Astrocyte (in vitro differentiated cells and primary cell): Measurements from ENCODE around the gene ZDHHC22. TPM values are rescaled to one million over a fixed set of nuclear protein-coding genes. Genes with fewer than 3 reads are reported as not detected.

Experiments used
- DNase-seq: peaks from one replicate; pipeline ENCODE4 v3.0.0-alpha.2; 2010; ENCODE audit warnings: low read depth
- FAIRE-seq: peaks from 2 replicates; lab custom pipeline; 2011; peaks lifted over from hg19 to GRCh38; lab: Jason Lieb, UNC
- H2AFZ ChIP-seq: 2 replicates; pipeline ENCODE4 v1.6.0; 2012; ENCODE audit warnings: low read depth, low read length, inconsistent platforms
- H3K27ac ChIP-seq: 2 replicates; pipeline ENCODE4 v1.5.1; 2011; ENCODE audit warnings: low read depth, low read length, inconsistent platforms
- H3K27me3 ChIP-seq: 2 replicates; pipeline ENCODE4 v1.6.0; 2011; ENCODE audit warnings: low read length, inconsistent platforms; ENCODE audit not compliant: insufficient read depth
- H3K36me3 ChIP-seq: 2 replicates; pipeline ENCODE4 v1.5.1; 2011; ENCODE audit warnings: low read length, inconsistent platforms; ENCODE audit not compliant: insufficient read depth
- H3K4me1 ChIP-seq: 2 replicates; pipeline ENCODE4 v1.5.1; 2011; ENCODE audit warnings: low read length, inconsistent platforms; ENCODE audit not compliant: insufficient read depth
- H3K4me2 ChIP-seq: 2 replicates; pipeline ENCODE4 v1.6.0; 2012; ENCODE audit warnings: low read length, inconsistent platforms
- H3K4me3 ChIP-seq: 2 replicates; pipeline ENCODE4 v1.5.1; 2011; ENCODE audit warnings: low read depth, mild to moderate bottlenecking, low read length, inconsistent platforms; ENCODE audit not compliant: insufficient read depth
- H3K79me2 ChIP-seq: 2 replicates; pipeline ENCODE4 v1.6.0; 2012; ENCODE audit warnings: mild to moderate bottlenecking, low read length, inconsistent platforms; ENCODE audit not compliant: insufficient read depth
- H3K9ac ChIP-seq: 2 replicates; pipeline ENCODE4 v1.6.0; 2012; ENCODE audit warnings: mild to moderate bottlenecking, low read length, inconsistent platforms
- H3K9me3 ChIP-seq: 2 replicates; pipeline ENCODE4 v1.5.1; 2012; ENCODE audit warnings: low read depth, mild to moderate bottlenecking, low read length, inconsistent platforms; ENCODE audit not compliant: insufficient read depth
- H4K20me1 ChIP-seq: 2 replicates; pipeline ENCODE4 v1.6.0; 2012; ENCODE audit warnings: low read length, inconsistent platforms; ENCODE audit not compliant: insufficient read depth
- H3K27ac Mint-ChIP-seq: one replicate; pipeline ENCODE4 v1.8.0; 2021; ENCODE audit warnings: mild to moderate bottlenecking, mixed read lengths; ENCODE audit not compliant: unreplicated experiment
- H3K27me3 Mint-ChIP-seq: one replicate; pipeline ENCODE4 v1.8.0; 2021; ENCODE audit warnings: low read depth, mixed read lengths; ENCODE audit not compliant: unreplicated experiment
- H3K36me3 Mint-ChIP-seq: one replicate; pipeline ENCODE4 v1.8.0; 2021; ENCODE audit warnings: low read depth, mixed read lengths; ENCODE audit not compliant: unreplicated experiment
- H3K4me1 Mint-ChIP-seq: one replicate; pipeline ENCODE4 v1.8.0; 2021; ENCODE audit warnings: low read depth, mixed read lengths; ENCODE audit not compliant: unreplicated experiment
- H3K4me3 Mint-ChIP-seq: one replicate; pipeline ENCODE4 v1.8.0; 2021; ENCODE audit warnings: mild to moderate bottlenecking, moderate library complexity, mixed read lengths; ENCODE audit not compliant: unreplicated experiment
- H3K9me3 Mint-ChIP-seq: one replicate; pipeline ENCODE4 v1.8.0; 2021; ENCODE audit warnings: mild to moderate bottlenecking, mixed read lengths; ENCODE audit not compliant: unreplicated experiment
- EZH2 ChIP-seq: IDR thresholded peaks from 2 replicates; pipeline ENCODE4 v1.6.1; 2012; ENCODE audit warnings: mild to moderate bottlenecking, low read length, inconsistent platforms; ENCODE audit not compliant: insufficient read depth
- total RNA-seq: library from RNA; stranded (reverse); gene quantifications from 2 replicates; pipeline ENCODE4 v1.2.1, GENCODE V29; 2021
- TF ChIP-seq, protein P1 (sequence below): IDR thresholded peaks from 2 replicates; pipeline ENCODE4 v1.5.1; 2011; ENCODE audit warnings: low read depth, mild to moderate bottlenecking, inconsistent platforms, low read length, moderate library complexity; ENCODE audit not compliant: insufficient read depth

ZDHHC22 gene
- total RNA-seq, 1 donor from 2014 or later, result 0.52 TPM

DNA sequence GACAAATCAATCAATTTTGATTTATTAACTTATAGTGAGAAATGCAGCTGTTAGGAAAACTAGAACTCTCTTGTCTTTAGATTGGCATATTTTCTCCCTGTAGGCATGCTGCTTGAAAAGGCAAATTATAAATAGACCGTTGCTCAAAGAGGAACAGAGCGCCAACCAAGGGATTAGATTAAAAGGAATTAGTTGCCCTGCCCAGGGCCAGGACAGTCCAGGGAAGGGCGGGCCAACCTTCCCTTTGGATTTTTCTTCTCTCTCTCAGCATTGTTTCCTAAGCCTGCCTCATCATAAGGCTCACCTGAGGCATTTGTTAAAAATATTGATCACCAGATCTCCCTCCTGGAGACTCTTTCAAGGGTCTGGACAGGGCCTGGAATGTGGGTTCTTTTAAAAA is 34.9 kb downstream of the ZDHHC22 start:
- Histone ChIP-seq H3K9me3 (no peaks in the 10 kb centered on the region), H3K9ac (no peak overlapping the region), H3K4me3 (no peak overlapping the region), H3K27ac (no peak overlapping the region), H3K27me3 (no peaks in the 10 kb centered on the region), H4K20me1 (peaks cover 14% of the 10 kb centered on the region), H3K4me1 (peaks cover 4% of the 10 kb centered on the region), H3K79me2 (peaks cover 22% of the 10 kb centered on the region), H3K4me2 (no peak overlapping the region), H2AFZ (no peak overlapping the region), H3K36me3 (peaks cover 7% of the 10 kb centered on the region)
- Mint-ChIP-seq H3K36me3 (peaks cover 1% of the 10 kb centered on the region), H3K27me3 (no peaks in the 10 kb centered on the region), H3K9me3 (no peaks in the 10 kb centered on the region), H3K27ac (no peak overlapping the region), H3K4me1 (peaks cover 27% of the 10 kb centered on the region), H3K4me3 (no peak overlapping the region)
- TF ChIP-seq EZH2, result no peak
- TF ChIP-seq, protein P1, sequence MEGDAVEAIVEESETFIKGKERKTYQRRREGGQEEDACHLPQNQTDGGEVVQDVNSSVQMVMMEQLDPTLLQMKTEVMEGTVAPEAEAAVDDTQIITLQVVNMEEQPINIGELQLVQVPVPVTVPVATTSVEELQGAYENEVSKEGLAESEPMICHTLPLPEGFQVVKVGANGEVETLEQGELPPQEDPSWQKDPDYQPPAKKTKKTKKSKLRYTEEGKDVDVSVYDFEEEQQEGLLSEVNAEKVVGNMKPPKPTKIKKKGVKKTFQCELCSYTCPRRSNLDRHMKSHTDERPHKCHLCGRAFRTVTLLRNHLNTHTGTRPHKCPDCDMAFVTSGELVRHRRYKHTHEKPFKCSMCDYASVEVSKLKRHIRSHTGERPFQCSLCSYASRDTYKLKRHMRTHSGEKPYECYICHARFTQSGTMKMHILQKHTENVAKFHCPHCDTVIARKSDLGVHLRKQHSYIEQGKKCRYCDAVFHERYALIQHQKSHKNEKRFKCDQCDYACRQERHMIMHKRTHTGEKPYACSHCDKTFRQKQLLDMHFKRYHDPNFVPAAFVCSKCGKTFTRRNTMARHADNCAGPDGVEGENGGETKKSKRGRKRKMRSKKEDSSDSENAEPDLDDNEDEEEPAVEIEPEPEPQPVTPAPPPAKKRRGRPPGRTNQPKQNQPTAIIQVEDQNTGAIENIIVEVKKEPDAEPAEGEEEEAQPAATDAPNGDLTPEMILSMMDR, result no peak
- DNase-seq (no peak), FAIRE-seq (no peak)

DNA sequence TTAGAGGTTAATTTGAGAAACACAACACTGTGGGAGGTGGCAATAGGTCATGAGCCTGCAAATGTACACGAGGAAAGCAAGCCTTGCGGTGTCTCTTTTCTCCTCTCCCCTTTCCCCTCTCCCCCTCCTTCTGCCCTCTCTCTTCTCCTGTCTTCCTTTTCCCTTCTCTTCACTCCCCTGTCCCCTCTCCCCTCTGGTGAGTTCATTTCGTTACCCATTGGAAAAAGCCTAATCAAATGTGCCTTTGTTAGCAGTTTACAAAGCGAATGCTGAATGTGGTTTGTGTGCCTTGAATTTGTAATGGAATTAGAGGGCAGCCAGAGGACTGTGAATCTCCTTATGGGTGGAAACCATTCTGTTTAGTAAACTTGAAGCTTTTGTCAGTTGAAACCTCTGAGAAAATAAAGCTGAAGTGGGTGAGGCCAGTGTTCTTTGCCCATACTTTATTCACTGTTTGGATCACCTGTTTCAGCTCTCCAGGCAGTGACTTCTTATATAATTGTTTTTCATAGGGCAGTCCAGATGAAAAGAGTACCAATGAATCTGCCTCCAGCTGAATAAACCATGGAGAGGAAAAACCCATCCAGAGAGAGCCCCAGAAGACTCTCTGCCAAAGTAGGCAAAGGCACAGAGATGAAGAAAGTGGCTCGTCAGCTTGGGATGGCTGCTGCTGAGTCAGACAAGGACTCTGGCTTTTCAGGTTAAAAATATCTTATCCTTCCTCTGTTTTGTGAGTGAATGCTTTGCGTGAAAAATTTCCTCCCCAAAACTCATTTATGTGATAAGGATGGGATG is 36.2 kb downstream of the ZDHHC22 start:
- FAIRE-seq (no peak), DNase-seq (no peak)
- H3K9me3 ChIP-seq, result no peaks in the 10 kb centered on the region
- Mint-ChIP-seq H3K27ac (no peak overlapping the region), H3K4me1 (peaks cover 20% of the 10 kb centered on the region), H3K9me3 (no peaks in the 10 kb centered on the region), H3K4me3 (peak overlapping the region; percentile 42), H3K27me3 (no peaks in the 10 kb centered on the region), H3K36me3 (peaks cover 1% of the 10 kb centered on the region)
- H3K36me3 ChIP-seq, result peaks cover 7% of the 10 kb centered on the region
- H3K79me2 ChIP-seq, result peaks cover 28% of the 10 kb centered on the region
- no peak overlapping the region for H3K4me2 ChIP-seq
- no peak overlapping the region for H3K9ac ChIP-seq
- H3K4me3 ChIP-seq, result no peak overlapping the region
- no peak overlapping the region for H3K27ac ChIP-seq
- TF ChIP-seq, protein P1, result no peak
- peaks cover 14% of the 10 kb centered on the region for H4K20me1 ChIP-seq
- no peak overlapping the region for H2AFZ ChIP-seq
- no peaks in the 10 kb centered on the region for H3K4me1 ChIP-seq
- H3K27me3 ChIP-seq, result no peaks in the 10 kb centered on the region

DNA sequence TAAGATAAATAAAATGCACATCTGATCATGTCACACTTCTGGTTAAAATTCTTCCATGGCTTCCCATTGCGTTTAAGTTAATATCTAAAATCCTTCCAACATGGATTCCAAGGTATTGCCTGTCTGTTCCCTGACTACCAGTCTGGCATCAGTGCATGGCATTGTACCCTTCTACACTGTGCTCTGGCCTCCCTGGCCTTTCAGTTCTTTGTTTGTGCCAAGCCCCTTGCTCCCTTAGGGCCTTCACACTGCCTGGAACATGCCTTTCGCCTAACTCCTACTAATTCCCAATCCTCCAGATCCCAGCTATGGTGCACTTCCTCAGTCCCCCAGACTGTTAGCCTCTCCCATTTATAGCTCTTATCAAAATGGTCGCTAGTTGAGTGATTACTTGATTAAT is 37.2 kb downstream of the ZDHHC22 start:
- Mint-ChIP-seq H3K4me3 (peak overlapping the region; percentile 12), H3K27ac (no peak overlapping the region), H3K27me3 (no peaks in the 10 kb centered on the region), H3K36me3 (peaks cover 1% of the 10 kb centered on the region), H3K9me3 (no peaks in the 10 kb centered on the region), H3K4me1 (peaks cover 25% of the 10 kb centered on the region)
- H3K36me3 ChIP-seq, result peaks cover 4% of the 10 kb centered on the region
- H3K79me2 ChIP-seq, result peaks cover 28% of the 10 kb centered on the region
- H3K27me3 ChIP-seq, result no peaks in the 10 kb centered on the region
- DNase-seq, result no peak
- no peak overlapping the region for H3K9ac ChIP-seq
- H3K4me2 ChIP-seq, result no peak overlapping the region
- peaks cover 6% of the 10 kb centered on the region for H3K4me1 ChIP-seq
- H3K27ac ChIP-seq, result no peak overlapping the region
- FAIRE-seq, result no peak
- no peak overlapping the region for H2AFZ ChIP-seq
- H3K9me3 ChIP-seq, result no peaks in the 10 kb centered on the region
- TF ChIP-seq EZH2, result no peak
- TF ChIP-seq, protein P1, result no peak
- peaks cover 14% of the 10 kb centered on the region for H4K20me1 ChIP-seq
- no peak overlapping the region for H3K4me3 ChIP-seq
